HG02642 (cell line): ENCODE results near the gene LGI2.
"Not testable (repeated sequence)": the region's sequence is repeated elsewhere in the genome, so short reads cannot be mapped to it uniquely, and the experiment has no call there.

ENCODE experiments used
- ATAC-seq: cut with Tn5 transposase; IDR thresholded peaks from one replicate; pipeline ENCODE4 v1.9.1; 2021; ENCODE audit warnings: mild to moderate bottlenecking; ENCODE audit not compliant: unreplicated experiment, poor library complexity

The LGI2 gene

GRCh38 chr4:25052037-25052436, 21.3 kb upstream of the LGI2 start:
- not testable (repeated sequence) for ATAC-seq

- no peak for ATAC-seq
Measured at GRCh38 chr4:25051534-25051933, 20.8 kb upstream of the LGI2 start.

- no peak for ATAC-seq
Measured at GRCh38 chr4:25050370-25051078, 19.8 kb upstream of the LGI2 start.

GRCh38 chr4:25043548-25043947, 12.8 kb upstream of the LGI2 start:
- no peak for ATAC-seq

GRCh38 chr4:25033526-25033925, 2.8 kb upstream of the LGI2 start:
- ATAC-seq, result no peak

GRCh38 chr4:25032126-25032525, 1.4 kb upstream of the LGI2 start:
- ATAC-seq, result no peak

- ATAC-seq, result no peak
Measured at GRCh38 chr4:25031077-25031621, 403 bp upstream of the LGI2 start.

- no peak for ATAC-seq
Measured at GRCh38 chr4:25029479-25030276, 1.1 kb downstream of the LGI2 start.

- no peak for ATAC-seq
Measured at GRCh38 chr4:25028851-25029250, 1.9 kb downstream of the LGI2 start.

GRCh38 chr4:25022766-25023165, 8.0 kb downstream of the LGI2 start:
- no peak for ATAC-seq

- ATAC-seq, result no peak
Measured at GRCh38 chr4:25021216-25021615, 9.5 kb downstream of the LGI2 start.

GRCh38 chr4:25020236-25020635, 10.5 kb downstream of the LGI2 start:
- no peak for ATAC-seq

GRCh38 chr4:25019501-25019900, 11.2 kb downstream of the LGI2 start:
- no peak for ATAC-seq

- no peak for ATAC-seq
Measured at GRCh38 chr4:25015012-25015411, 15.7 kb downstream of the LGI2 start.

- not testable (repeated sequence) for ATAC-seq
Measured at GRCh38 chr4:25014662-25014983, 16.1 kb downstream of the LGI2 start.

- ATAC-seq, result no peak
Measured at GRCh38 chr4:25013756-25014661, 16.7 kb downstream of the LGI2 start.

- ATAC-seq, result no peak
Measured at GRCh38 chr4:25012655-25013054, 18.1 kb downstream of the LGI2 start.

GRCh38 chr4:25011135-25011866, 19.4 kb downstream of the LGI2 start:
- ATAC-seq, result no peak

- no peak for ATAC-seq
Measured at GRCh38 chr4:25007598-25007997, 23.1 kb downstream of the LGI2 start.

- no peak for ATAC-seq
Measured at GRCh38 chr4:25002681-25003080, 28.1 kb downstream of the LGI2 start.
